HepG2 (cell line): Measurements from ENCODE around the gene LTB4R. TPM values are rescaled to one million over a fixed set of nuclear protein-coding genes. Genes with fewer than 3 reads are reported as not detected.

ENCODE experiments used
- ASH2L ChIP-seq: fragments of 300-600, 200-600 bp; sonication (generic); IDR thresholded peaks from 2 replicates; pipeline ENCODE4 v1.7.0; 2017; ENCODE audit warnings: low read depth, mild to moderate bottlenecking, moderate library complexity, mixed read lengths, low read length; ENCODE audit not compliant: insufficient read length
- CERS6 ChIP-seq: sonication (generic); formaldehyde crosslinking; IDR thresholded peaks from 2 replicates; pipeline ENCODE4 v1.5.0; 2020; ENCODE audit warnings: missing genetic modification reagents
- DR1 ChIP-seq: sonication (generic); formaldehyde crosslinking; IDR thresholded peaks from 2 replicates; pipeline ENCODE4 v1.8.0; 2021; ENCODE audit warnings: mild to moderate bottlenecking, missing genetic modification reagents, inconsistent platforms
- ESRRA ChIP-seq: sonication (generic); formaldehyde crosslinking; IDR thresholded peaks from 2 replicates; pipeline ENCODE4 v1.5.1; 2020; ENCODE audit warnings: mild to moderate bottlenecking, low read depth, missing genetic modification reagents
- GATA4 ChIP-seq: sonication (generic); IDR thresholded peaks from 2 replicates; pipeline ENCODE4 v1.6.1; 2016; ENCODE audit warnings: antibody characterized with exemption, low read depth, borderline replicate concordance
- HNRNPH1 ChIP-seq: fragments of 200-400 bp; formaldehyde crosslinking; optimal IDR thresholded peaks from 2 replicates; pipeline ENCODE3; 2017; ENCODE audit warnings: mild to moderate bottlenecking, low read depth, low read length
- KLF12 ChIP-seq: sonication (generic); formaldehyde crosslinking; IDR thresholded peaks from 2 replicates; pipeline ENCODE4 v1.4.0; 2020; ENCODE audit warnings: missing genetic modification reagents, borderline replicate concordance
- KLF6 ChIP-seq: IDR thresholded peaks from 2 replicates; pipeline ENCODE4 v1.8.0; 2016; ENCODE audit warnings: missing biosample characterization, missing genetic modification reagents
- MLX ChIP-seq: IDR thresholded peaks from 2 replicates; pipeline ENCODE4 v1.6.1; 2016
- MNT ChIP-seq: fragments of 450-650 bp; IDR thresholded peaks from 2 replicates; pipeline ENCODE4 v1.6.1; 2016
- NFYC ChIP-seq: IDR thresholded peaks from 2 replicates; pipeline ENCODE4 v1.6.1; 2016; ENCODE audit warnings: missing genetic modification reagents, missing compliant biosample characterization
- PHF8 ChIP-seq: sonication (generic); formaldehyde crosslinking; IDR thresholded peaks from 2 replicates; pipeline ENCODE4 v1.5.0; 2020; ENCODE audit warnings: missing genetic modification reagents
- POGK ChIP-seq: sonication (generic); formaldehyde crosslinking; conservative IDR thresholded peaks from 2 replicates; pipeline ENCODE4 v1.8.0; 2022; ENCODE audit warnings: mild to moderate bottlenecking, moderate library complexity, missing genetic modification reagents
- POLR2G ChIP-seq: fragments of 200-400 bp; formaldehyde crosslinking; IDR thresholded peaks from 2 replicates; pipeline ENCODE4 v1.6.1; 2018; ENCODE audit warnings: mild to moderate bottlenecking, low read depth, low read length, moderate library complexity
- PREB ChIP-seq: sonication (generic); formaldehyde crosslinking; IDR thresholded peaks from 2 replicates; pipeline ENCODE4 v1.4.0; 2020; ENCODE audit warnings: missing genetic modification reagents
- SRY ChIP-seq: sonication (generic); formaldehyde crosslinking; IDR thresholded peaks from 2 replicates; pipeline ENCODE4 v1.8.0; 2022; ENCODE audit warnings: mild to moderate bottlenecking, missing genetic modification reagents
- TRIM24 ChIP-seq: sonication (generic); formaldehyde crosslinking; IDR thresholded peaks from 2 replicates; pipeline ENCODE4 v1.8.0; 2022; ENCODE audit warnings: mild to moderate bottlenecking, missing genetic modification reagents
- ZBTB21 ChIP-seq: sonication (generic); formaldehyde crosslinking; IDR thresholded peaks from 2 replicates; pipeline ENCODE4 v1.4.0; 2020; ENCODE audit warnings: missing genetic modification reagents
- ZFP90 ChIP-seq: sonication (generic); formaldehyde crosslinking; IDR thresholded peaks from 2 replicates; pipeline ENCODE4 v1.8.0; 2022; ENCODE audit warnings: missing genetic modification reagents, mild to moderate bottlenecking, inconsistent platforms, borderline replicate concordance
- ZKSCAN8 ChIP-seq: IDR thresholded peaks from 2 replicates; pipeline ENCODE4 v1.6.1; 2016; ENCODE audit warnings: borderline replicate concordance, missing genetic modification reagents, missing compliant biosample characterization
- ZMAT3 ChIP-seq: sonication (generic); formaldehyde crosslinking; conservative IDR thresholded peaks from 2 replicates; pipeline ENCODE4 v1.7.0; 2021; ENCODE audit warnings: missing genetic modification reagents
- ZNF570 ChIP-seq: sonication (generic); formaldehyde crosslinking; IDR thresholded peaks from 2 replicates; pipeline ENCODE4 v1.4.0; 2020; ENCODE audit warnings: mild to moderate bottlenecking, missing genetic modification reagents, borderline replicate concordance
- ZNF598 ChIP-seq: sonication (generic); formaldehyde crosslinking; IDR thresholded peaks from 2 replicates; pipeline ENCODE4 v1.5.1; 2020; ENCODE audit warnings: mild to moderate bottlenecking, missing genetic modification reagents, borderline replicate concordance
- ZNF782 ChIP-seq: sonication (generic); formaldehyde crosslinking; IDR thresholded peaks from 2 replicates; pipeline ENCODE4 v1.4.0; 2020; ENCODE audit warnings: missing genetic modification reagents, mild to moderate bottlenecking, borderline replicate concordance
- polyA plus RNA-seq, 8 experiments: library from polyadenylated mRNA; depleted of rRNA in 3 of 8; stranded (reverse) in 7 of 8; unstranded in 1 of 8; fragments of >200 nt; fragmentation: Illumina TruSeq in 4 of 8; extraction: Trizol in 4 of 8; gene quantifications; 2 replicates each; pipeline versions ENCODE4 v1.2.1 to v1.2.3, GENCODE V29; 2011 to 2016; ENCODE audit warnings: low read depth in 4 of 8, missing spikeins in 1 of 8, mixed read lengths in 1 of 8; ENCODE audit not compliant: insufficient read depth in 1 of 8
- total RNA-seq, 5 experiments: library from RNA; depleted of rRNA; stranded (reverse); fragments of >200 nt; fragmentation: Illumina TruSeq; extraction: Trizol; gene quantifications; 2 replicates each; pipeline ENCODE4 v1.2.3, GENCODE V29; 2016; ENCODE audit warnings: low read depth in 1 of 5

LTB4R gene
- total and polyA plus RNA-seq, 2 of the 13 experiments (the other 11 are each of a cell fraction or from before 2014, with no cell fraction given) = 3.2 to 8.2 TPM

- no peak for TF ChIP-seq POLR2G
- no peak for TF ChIP-seq HNRNPH1
- no peak for TF ChIP-seq GATA4
- TF ChIP-seq SRY (CRISPR knock-in tag) = no peak; the same call in 1 of the 2 replicates
- TF ChIP-seq DR1 (CRISPR knock-in tag) = no peak
- peak; percentile 64; the same call in 1 of the 2 replicates for TF ChIP-seq KLF12 (CRISPR knock-in tag)
- no peak for TF ChIP-seq CERS6 (CRISPR knock-in tag)
- peak; percentile 6; the same call in 1 of the 2 replicates for TF ChIP-seq KLF6
- no peak for TF ChIP-seq ZBTB21
- TF ChIP-seq ZNF782 (CRISPR knock-in tag) = peak; percentile 73; the same call in 1 of the 2 replicates
- no peak; the same call in 1 of the 2 replicates for TF ChIP-seq ZKSCAN8 (CRISPR knock-in tag)
- peak; percentile 60 for TF ChIP-seq PHF8 (CRISPR knock-in tag)
- TF ChIP-seq ZMAT3 (CRISPR knock-in tag) = no peak; the same call in none of the 2 replicates
- TF ChIP-seq ZNF570 (CRISPR knock-in tag) = no peak
- peak; percentile 68 for TF ChIP-seq POGK (CRISPR knock-in tag)
- peak; percentile 18; the same call in 1 of the 2 replicates for TF ChIP-seq PREB (CRISPR knock-in tag)
- 0 out of 2 replicates have a peak, but pooled peaks have one; percentile 7 for TF ChIP-seq MNT
- no peak for TF ChIP-seq MLX (CRISPR knock-in tag)
- no peak for TF ChIP-seq ASH2L
- TF ChIP-seq TRIM24 = no peak
- TF ChIP-seq ZNF598 = no peak
- TF ChIP-seq ESRRA = peak; percentile 50; the same call in 1 of the 2 replicates
- no peak; the same call in 1 of the 2 replicates for TF ChIP-seq ZFP90 (CRISPR knock-in tag)
- TF ChIP-seq NFYC = 0 out of 2 replicates have a peak, but pooled peaks have one; percentile 11
These were observed 55.6 kb downstream of the LTB4R start (continued) for GRCh38 chr14:24366721-24367513.
